ENCODE results near the gene ANXA2.

Gene ANXA2

DNA sequence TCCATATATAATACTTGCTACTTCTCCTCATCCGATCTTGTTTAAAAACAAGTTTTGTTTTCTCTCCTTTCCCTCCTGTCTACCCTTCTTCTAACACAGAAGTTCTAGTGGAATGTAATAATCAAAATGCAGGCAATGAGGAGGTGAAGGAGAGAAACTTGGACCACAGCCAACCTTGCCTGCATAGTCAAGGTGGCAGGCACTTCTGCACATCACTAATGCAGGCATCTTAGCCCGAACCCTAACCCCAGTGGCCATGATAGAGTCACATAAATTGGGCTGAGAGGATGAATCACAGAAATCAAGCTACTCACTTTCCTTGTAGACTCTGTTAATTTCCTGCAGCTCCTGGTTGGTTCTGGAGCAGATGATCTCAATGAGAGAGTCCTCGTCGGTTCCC, 41.0 kb downstream of the ANXA2 start:
- no peaks in the 10 kb centered on the region for H3K27me3 ChIP-seq (ENCODE audit: control insufficient read depth, insufficient read depth, low read length)
- peaks cover 20% of the 10 kb centered on the region for H3K4me1 ChIP-seq
- no peaks in the 10 kb centered on the region for H3K36me3 ChIP-seq (ENCODE audit: control insufficient read depth, insufficient read depth, low read length)
- TF ChIP-seq, protein P1, sequence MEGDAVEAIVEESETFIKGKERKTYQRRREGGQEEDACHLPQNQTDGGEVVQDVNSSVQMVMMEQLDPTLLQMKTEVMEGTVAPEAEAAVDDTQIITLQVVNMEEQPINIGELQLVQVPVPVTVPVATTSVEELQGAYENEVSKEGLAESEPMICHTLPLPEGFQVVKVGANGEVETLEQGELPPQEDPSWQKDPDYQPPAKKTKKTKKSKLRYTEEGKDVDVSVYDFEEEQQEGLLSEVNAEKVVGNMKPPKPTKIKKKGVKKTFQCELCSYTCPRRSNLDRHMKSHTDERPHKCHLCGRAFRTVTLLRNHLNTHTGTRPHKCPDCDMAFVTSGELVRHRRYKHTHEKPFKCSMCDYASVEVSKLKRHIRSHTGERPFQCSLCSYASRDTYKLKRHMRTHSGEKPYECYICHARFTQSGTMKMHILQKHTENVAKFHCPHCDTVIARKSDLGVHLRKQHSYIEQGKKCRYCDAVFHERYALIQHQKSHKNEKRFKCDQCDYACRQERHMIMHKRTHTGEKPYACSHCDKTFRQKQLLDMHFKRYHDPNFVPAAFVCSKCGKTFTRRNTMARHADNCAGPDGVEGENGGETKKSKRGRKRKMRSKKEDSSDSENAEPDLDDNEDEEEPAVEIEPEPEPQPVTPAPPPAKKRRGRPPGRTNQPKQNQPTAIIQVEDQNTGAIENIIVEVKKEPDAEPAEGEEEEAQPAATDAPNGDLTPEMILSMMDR (IDR thresholded peaks at IDR 0.05) = no peak
- H3K79me2 ChIP-seq = peaks cover 3% of the 10 kb centered on the region
- no peaks in the 10 kb centered on the region for H3K9me3 ChIP-seq (ENCODE audit: control insufficient read depth, low read length)
- H3K4me3 ChIP-seq (ENCODE audit: low read depth, low read length) = no peak overlapping the region
- H2AFZ ChIP-seq = no peak overlapping the region
- H3K4me2 ChIP-seq (ENCODE audit: low read length) = no peak overlapping the region
- H3K27ac ChIP-seq = peak overlapping the region; percentile 87
- H3K9ac ChIP-seq = no peak overlapping the region

DNA sequence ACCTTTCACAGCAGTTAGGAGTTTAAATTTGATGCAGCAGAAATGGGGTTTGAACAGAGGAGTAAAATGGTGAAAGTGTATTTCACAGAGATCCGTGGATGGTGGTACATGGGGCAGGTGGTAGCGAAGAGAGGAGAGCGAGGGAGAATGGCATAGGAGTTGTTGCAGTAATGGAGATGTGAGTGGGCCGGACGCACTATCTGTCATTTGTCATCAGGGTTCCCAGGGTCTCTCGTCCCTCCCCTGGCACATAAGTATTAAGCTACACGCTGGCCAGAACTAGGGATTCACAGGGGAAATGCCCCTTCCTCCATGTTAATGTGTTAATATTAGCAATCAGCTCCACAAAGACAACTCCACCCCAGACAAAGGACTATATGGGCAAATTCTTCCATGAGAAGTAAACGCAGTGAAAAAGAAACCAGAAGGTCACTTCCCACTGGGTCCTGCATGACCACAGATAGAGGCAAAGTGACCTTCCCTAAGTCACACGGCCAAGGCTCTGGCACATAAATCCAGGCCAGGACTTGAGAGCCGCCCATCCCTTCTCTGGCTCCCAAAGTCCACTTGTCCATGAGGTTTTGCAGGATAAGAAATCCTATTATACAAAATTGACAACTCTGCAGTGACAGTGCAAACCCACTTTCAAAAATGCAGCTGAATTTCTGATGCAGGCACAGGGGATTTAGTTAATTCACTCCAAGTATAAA, 42.5 kb downstream of the ANXA2 start:
- Histone ChIP-seq H3K27me3 (ENCODE audit: control insufficient read depth, insufficient read depth, low read length) (no peaks in the 10 kb centered on the region), H3K9ac (no peak overlapping the region), H3K4me1 (peaks cover 22% of the 10 kb centered on the region), H3K4me3 (ENCODE audit: low read depth, low read length) (no peak overlapping the region), H2AFZ (no peak overlapping the region), H3K9me3 (ENCODE audit: control insufficient read depth, low read length) (no peaks in the 10 kb centered on the region), H3K79me2 (peaks cover 3% of the 10 kb centered on the region), H3K4me2 (ENCODE audit: low read length) (no peak overlapping the region), H3K36me3 (ENCODE audit: control insufficient read depth, insufficient read depth, low read length) (no peaks in the 10 kb centered on the region), H3K27ac (peak overlapping the region; percentile 87)
- TF ChIP-seq, protein P1 (IDR thresholded peaks at IDR 0.05) = no peak

DNA sequence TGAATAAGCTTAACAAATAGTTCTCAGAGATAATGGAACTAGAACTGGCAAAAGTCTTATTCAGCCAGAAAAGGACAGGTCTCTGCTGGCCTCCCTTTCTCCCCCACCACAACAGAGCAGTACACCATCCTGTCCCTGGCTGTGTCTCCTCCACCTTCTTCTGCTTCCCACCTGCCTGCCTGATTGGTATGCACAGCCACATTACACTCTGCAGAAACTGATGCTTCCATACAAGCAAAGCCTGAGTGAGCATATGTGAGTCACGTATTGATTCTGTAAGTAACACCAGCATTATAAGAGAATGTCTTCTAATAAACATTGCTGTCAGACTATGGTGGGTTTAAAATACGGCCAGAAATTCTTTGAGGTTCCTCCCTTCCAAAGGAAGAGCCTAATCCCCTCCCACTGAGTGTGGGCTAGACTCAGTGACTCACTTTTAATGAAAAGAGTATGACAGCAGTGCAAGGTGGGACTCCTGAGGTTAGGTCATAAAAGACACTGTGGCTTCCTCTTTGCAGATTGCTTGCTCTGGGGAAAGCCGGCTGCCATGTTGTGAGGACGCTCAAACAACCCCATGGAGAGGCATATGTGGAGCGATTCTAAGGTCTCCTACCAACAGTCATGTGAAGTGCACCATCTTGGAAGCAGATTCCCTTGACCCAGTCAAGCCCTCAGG, 44.4 kb downstream of the ANXA2 start:
- H3K4me2 ChIP-seq (ENCODE audit: low read length) = no peak overlapping the region
- peaks cover 3% of the 10 kb centered on the region for H3K79me2 ChIP-seq
- no peak overlapping the region for H3K9ac ChIP-seq
- H3K27ac ChIP-seq = peak overlapping the region; percentile 87
- no peaks in the 10 kb centered on the region for H3K27me3 ChIP-seq (ENCODE audit: control insufficient read depth, insufficient read depth, low read length)
- H3K4me1 ChIP-seq = peaks cover 14% of the 10 kb centered on the region
- no peaks in the 10 kb centered on the region for H3K9me3 ChIP-seq (ENCODE audit: control insufficient read depth, low read length)
- no peak overlapping the region for H2AFZ ChIP-seq
- H3K4me3 ChIP-seq (ENCODE audit: low read depth, low read length) = no peak overlapping the region
- TF ChIP-seq, protein P1 (IDR thresholded peaks at IDR 0.05) = no peak
- no peaks in the 10 kb centered on the region for H3K36me3 ChIP-seq (ENCODE audit: control insufficient read depth, insufficient read depth, low read length)

DNA sequence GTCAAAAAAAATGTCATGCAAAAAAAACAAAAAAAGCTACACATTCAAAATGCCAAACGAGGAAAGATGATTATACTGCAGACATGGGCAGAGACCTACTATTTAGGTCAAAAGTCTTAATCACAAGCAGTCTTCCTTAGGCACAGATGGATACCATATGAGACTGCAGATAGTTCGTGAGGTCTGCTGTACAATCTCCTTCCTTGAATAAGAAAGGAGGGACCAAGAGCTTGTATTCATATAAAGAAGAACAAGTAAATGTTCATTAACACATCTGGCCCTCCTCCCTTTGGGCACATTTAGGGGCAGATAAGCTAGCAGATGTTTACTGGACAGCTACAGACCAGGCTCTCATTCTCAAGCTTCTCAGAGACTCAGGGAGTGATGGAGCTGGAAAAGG, 45.3 kb downstream of the ANXA2 start:
- Histone ChIP-seq H3K27me3 (ENCODE audit: control insufficient read depth, insufficient read depth, low read length) (no peaks in the 10 kb centered on the region), H3K4me1 (peaks cover 14% of the 10 kb centered on the region), H3K4me2 (ENCODE audit: low read length) (no peak overlapping the region), H2AFZ (no peak overlapping the region), H3K79me2 (peaks cover 3% of the 10 kb centered on the region), H3K4me3 (ENCODE audit: low read depth, low read length) (no peak overlapping the region), H3K27ac (no peak overlapping the region), H3K36me3 (ENCODE audit: control insufficient read depth, insufficient read depth, low read length) (no peaks in the 10 kb centered on the region), H3K9ac (no peak overlapping the region), H3K9me3 (ENCODE audit: control insufficient read depth, low read length) (no peaks in the 10 kb centered on the region)
- TF ChIP-seq, protein P1 (IDR thresholded peaks at IDR 0.05) = no peak

Measured in parathyroid adenoma (tissue), 2 donors.